CD4-positive, alpha-beta T cell treated with Interleukin-17A for 4 hours (primary cell): ENCODE data around the gene BTBD16.

ENCODE experiments used
- DNase-seq: peaks from one replicate; pipeline ENCODE4 v3.0.0-alpha.2; 2020; ENCODE audit warnings: mixed read lengths

The BTBD16 gene

GRCh38 chr10:122271076-122271475 is at the start of gene BTBD16:
Gene BTBD16 (plus strand): TSS chr10:122271296. CDS start chr10:122275082, 3,786 bp downstream.
- no peak for DNase-seq

GRCh38 chr10:122221958-122222357 is 49.1 kb upstream of the BTBD16 start:
- no peak for DNase-seq

DNA sequence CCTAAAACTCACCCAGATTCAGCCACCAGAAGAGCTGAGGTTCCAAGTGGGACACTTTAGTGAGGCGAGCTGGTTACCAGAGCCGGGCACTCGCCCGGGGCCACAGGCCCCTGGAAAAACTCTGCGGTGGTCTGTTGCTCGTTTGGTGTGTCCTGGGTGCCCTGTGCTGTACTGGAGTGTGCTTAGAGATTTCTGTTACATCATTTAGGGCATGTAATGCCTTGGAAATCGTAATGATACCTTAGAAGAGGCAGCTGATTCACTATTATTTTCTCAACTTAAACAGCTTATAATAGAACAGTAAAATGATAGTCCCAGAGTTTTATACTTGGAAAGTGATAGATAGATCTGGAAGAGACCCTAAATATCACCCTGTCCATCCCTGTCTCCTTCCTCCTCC is 48.5 kb upstream of the BTBD16 start:
- DNase-seq = no peak

DNA sequence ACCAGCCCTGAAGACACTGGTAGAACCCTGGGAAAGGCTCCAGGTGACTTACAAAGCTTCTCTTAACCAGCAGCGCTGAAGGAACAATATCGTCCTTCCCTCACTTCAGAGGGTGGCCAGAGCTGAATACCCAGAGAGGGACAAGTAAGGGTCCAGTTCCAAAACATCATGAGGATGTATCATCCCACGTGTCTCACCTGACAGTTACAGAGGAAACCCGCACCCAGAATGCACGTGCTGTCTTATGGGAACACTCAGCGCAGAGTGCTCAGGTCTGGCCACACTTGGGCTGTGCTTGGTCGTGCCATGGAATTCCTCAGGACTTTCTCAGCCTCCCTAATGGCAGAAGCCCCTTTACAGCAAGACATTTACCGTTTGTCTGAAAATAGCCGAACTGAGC is 46.9 kb upstream of the BTBD16 start:
- DNase-seq = no peak

DNA sequence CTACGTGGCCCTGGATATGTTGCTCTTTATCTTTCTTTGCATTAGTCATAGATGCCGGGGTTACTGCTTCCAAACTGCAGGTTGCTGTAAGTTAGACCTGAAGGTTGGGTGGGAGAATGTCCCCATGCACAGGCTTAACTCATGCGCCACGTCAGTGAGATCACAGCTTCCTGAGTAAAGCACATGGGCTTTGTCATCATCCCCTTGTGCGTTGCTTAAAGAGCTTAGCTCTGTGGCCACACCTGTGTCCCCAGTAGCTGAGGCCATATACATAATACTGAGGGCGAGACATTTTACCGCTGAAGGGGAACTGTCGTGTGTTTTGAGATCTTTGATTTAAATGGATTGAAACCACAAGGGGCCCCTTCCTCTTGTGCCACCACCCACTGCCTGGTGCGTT is 45.8 kb upstream of the BTBD16 start:
- no peak for DNase-seq

DNA sequence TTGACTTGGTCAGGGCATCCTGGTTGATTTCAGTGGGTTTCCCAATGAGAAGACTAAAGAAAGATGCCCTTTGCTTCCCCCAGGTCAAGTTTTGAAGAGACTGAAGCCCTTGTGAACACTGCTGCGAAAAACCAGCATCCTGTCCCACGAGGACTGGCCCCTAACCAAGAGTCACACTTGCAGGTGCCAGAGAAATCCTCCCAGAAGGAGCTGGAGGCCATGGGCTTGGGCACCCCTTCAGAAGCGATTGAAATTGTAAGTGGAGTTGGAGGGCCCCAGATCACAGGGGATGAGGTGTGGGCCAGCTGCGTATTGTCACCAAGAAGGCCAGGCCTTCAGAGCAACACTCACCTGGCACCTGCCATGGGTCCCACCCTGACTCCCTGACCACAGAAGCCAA is 43.3 kb upstream of the BTBD16 start:
- no peak for DNase-seq

GRCh38 chr10:122229666-122230065 is 41.4 kb upstream of the BTBD16 start:
- no peak for DNase-seq

GRCh38 chr10:122230222-122230621 is 40.9 kb upstream of the BTBD16 start:
- no peak for DNase-seq

- DNase-seq = no peak
Measured at GRCh38 chr10:122232769-122233168, 38.3 kb upstream of the BTBD16 start.

GRCh38 chr10:122233857-122234348 is 37.2 kb upstream of the BTBD16 start:
- no peak for DNase-seq

- DNase-seq = no peak
Measured at GRCh38 chr10:122234416-122234815, 36.7 kb upstream of the BTBD16 start.

- no peak for DNase-seq
Measured at GRCh38 chr10:122236690-122237306, 34.3 kb upstream of the BTBD16 start.

DNA sequence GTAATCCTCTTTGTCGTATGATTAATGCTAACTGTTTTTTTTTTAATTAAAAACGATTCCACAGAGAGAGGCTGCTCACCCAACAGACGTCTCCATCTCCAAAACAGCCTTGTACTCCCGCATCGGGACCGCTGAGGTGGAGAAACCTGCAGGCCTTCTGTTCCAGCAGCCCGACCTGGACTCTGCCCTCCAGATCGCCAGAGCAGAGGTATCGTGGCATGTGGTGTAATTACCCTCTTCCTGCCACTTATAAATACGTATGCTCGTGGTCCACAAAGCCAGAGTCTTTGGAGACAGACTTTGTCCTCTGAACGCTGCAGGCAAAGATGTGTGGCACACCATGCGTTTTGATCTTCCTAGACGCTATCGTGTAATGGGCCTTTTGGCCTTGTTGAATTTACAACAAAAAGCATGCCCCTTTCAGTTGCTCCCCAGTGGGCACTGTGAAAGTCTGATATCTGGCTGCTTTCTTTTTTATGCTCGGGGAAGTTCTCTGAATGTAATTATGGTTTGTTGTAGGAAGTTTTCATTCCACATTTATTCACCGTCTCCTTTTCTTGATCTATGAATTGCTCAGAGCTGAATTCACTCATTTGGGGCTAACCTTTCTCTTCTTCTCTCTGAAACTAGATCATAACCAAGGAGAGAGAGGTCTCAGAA is 33.6 kb upstream of the BTBD16 start:
- DNase-seq = no peak

DNA sequence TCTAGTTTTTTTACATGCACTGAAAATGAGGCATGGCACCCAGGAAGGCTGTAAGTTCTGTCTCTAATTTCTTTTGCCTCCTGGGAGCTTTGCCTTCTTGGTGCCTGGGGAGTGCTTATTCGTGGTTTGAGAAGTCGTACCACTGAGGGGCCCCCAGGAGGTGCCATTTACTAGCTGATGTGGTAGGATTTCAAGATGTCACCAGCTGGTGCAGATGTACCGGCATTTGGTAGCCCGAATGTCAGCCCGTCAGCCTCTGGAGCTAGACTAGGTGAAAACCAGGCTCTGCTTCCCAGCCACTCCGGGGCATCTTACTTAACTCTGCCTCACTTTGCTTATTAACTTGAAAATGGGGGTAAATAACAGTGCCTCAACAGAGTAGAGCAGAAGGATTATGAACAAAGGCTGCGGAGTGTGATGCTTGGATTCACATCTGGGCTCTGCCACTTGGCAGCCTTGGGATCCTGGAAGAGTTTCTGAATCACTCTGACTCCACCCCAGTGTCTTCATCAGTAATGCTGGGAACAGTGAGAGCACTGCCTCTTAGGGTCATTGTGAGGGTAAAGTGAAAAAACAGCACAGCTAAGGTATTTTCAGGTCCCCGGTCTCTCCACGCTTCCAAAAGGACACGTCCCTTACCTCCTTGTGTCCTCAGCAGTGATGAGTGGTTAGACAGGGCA is 31.4 kb upstream of the BTBD16 start:
- DNase-seq = no peak

GRCh38 chr10:122240401-122240800 is 30.7 kb upstream of the BTBD16 start:
- no peak for DNase-seq

- DNase-seq = no peak
Measured at GRCh38 chr10:122241836-122242235, 29.3 kb upstream of the BTBD16 start.

DNA sequence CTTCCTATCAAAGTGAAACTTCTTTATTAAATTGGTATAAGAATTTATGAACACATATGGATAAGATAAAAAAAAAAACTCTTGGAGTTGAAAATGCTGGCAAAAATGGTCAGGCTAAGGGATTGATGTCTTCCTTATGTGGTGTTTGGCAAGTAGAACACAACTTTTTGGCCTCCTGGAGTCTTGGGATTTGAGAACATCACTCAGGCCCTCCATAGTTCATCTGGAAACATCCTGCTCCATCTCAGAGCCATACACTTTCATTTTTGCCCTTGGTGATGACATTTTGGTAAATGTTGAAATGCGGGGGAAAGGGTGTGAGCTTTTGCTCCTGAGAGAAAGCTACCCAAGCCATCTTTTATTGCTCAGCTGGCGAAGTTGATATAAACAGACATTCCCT is 27.5 kb upstream of the BTBD16 start:
- no peak for DNase-seq

DNA sequence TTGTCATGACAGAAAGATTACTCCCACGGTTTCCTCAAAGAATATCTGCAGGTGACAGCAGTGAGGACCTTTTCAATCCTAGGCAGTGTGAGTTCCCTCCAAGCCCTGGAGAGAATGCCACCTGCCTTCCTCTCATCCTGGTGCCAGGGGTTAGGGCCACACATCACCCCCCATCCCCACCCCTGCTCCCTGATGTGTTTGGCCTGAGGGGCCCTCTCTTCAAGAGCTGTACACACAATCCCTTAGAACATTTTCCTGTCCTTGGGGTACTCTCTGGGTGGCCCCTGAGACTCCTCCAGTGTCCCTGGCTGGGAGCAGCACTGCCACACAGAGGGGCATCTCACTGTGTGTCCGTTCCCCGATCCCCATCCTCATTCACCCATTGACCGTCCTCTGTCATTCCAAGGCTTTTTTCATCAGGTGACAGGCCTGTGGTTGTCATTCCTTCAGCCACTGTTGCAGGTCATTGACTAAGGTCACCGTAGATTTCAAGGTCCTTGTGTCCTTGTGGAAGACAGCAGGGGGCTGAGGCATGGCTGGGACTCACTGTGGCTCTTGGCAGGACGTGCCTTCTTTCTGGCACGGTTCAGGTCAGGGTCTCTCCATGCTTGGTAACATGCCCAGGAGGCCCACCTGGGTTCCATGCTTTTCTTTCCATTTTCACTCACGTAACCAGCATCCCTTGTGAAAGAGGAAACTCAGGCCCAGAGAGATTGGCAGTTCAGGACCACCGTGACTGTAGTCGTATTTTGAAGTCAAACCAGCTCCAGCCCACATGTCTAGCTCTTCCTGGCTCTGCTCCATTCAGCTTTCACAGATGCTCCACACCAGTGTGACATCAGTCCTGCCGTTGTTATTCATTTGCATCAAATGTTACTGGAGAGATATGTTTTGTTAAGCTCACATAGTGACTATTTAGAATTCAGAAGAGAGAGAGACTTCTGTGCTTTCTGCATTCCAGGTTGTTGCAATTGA is 26.8 kb upstream of the BTBD16 start:
- DNase-seq = no peak

DNA sequence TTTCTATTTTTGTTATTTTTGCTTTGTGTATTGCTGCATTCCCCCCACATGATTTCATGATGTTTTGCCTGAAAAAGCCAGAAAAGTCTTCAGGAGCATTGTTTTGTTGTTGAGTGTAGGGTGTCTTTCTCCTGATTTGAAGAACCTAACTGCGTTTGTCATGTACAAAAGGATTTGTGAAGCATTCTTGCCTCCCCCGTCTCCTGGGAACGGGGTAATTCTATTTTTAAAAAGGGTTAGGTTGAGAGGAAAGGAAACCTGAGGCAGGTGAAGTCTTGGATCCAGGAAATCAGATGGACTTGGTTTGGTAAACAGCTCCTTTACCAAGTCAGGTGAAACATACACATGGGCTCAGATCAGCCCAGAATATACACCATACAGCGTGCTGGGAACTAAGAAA is 26.0 kb upstream of the BTBD16 start:
- no peak for DNase-seq

DNA sequence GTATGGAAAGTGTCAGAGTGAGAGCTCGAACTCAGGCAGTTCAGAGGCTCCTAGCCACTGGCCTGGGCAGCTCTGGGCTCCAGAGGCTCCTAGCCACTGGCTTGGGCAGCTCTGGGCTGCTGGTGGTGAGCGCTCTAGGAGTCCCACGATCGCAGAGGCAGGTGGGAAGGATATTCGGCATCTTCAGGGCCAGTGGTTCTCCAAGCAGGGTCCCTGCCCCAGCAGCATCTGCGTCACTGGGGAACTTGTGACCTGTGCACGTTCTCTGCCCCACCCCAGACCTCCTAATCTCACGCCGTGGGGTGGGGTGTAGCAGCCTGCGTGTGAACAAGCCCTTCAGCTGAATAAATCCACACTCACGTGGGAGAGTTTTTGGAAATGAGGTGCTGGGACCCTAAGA is 25.2 kb upstream of the BTBD16 start:
- DNase-seq = no peak

DNA sequence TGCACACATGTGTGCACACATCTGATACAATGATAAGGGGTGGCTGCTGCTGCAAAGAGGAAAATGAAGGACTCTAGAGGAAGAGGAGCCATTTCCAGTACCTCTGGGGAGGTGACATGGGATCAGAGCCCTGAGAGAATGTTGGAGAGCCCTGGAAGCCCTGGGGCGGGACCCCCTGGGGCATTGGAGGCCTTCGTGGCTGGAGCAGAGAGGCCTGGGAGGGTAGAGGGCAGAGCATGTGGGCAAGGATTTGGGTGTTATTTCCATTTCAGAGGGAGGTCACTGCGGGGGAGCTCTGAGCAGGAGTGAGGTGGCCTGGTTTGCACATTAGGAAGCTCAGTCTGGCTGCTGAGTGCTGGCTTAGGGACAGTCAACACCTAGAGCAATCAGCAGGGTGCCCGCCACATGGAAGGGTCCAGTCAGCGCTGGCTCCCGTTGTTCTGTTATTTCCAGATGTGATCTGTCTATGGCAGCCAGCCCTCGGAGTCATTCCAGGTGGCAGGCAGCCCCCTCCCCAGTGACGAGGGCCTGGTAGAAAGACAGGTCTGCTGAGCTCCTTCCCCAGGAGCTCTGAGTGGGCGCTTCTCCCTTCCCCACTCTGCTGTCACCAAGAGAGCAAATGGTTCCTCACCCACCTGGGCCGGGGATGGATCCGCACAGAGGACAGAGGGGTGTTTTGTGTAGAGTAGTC is 24.1 kb upstream of the BTBD16 start:
- no peak for DNase-seq
